Heart right ventricle (tissue), 16 donors: Measurements from ENCODE around the gene CDC7. TPM values are rescaled to one million over a fixed set of nuclear protein-coding genes. Genes with fewer than 3 reads are reported as not detected.
"Not testable (repeated sequence)": the region's sequence is repeated elsewhere in the genome, so short reads cannot be mapped to it uniquely, and the experiment has no call there.

ENCODE experiments used
- ATAC-seq, 8 donors: fragments of 200-7000 bp; cut with Tn5 transposase; one replicate each; pipeline ENCODE4 v1.9.1; 2020; ENCODE audit warnings: mild to moderate bottlenecking in 8 of 8, moderate library complexity in 8 of 8, moderate number of reproducible peaks in 1 of 8
- DNase-seq, 2 donors: peaks; one replicate each; pipeline ENCODE4 v3.0.0-alpha.2; 2020
- H3K27ac ChIP-seq, 10 donors: fragments of 200-600 bp; sonication (generic) in 2 of 10; one replicate each; pipeline versions ENCODE4 v1.5.0 to v1.8.0; 2020 to 2022; ENCODE audit warnings: mild to moderate bottlenecking in 3 of 10
- H3K27me3 ChIP-seq, 7 donors: fragments of 200-600 bp; one replicate each; pipeline ENCODE4 v1.8.0; 2021 to 2022; ENCODE audit warnings: mild to moderate bottlenecking in 2 of 7
- H3K36me3 ChIP-seq, 9 donors: fragments of 200-600 bp; sonication (generic) in 1 of 9; one replicate each; pipeline versions ENCODE4 v1.5.0 to v1.8.0; 2020 to 2022; ENCODE audit warnings: mild to moderate bottlenecking in 2 of 9
- H3K4me1 ChIP-seq, 9 donors: fragments of 200-600 bp; sonication (generic) in 1 of 9; one replicate each; pipeline versions ENCODE4 v1.5.0 to v1.8.0; 2020 to 2022; ENCODE audit warnings: mild to moderate bottlenecking in 4 of 9
- H3K4me3 ChIP-seq, 10 donors: fragments of 200-600 bp; sonication (generic) in 2 of 10; one replicate each; pipeline versions ENCODE4 v1.5.0 to v1.8.0; 2020 to 2022; ENCODE audit warnings: mild to moderate bottlenecking in 7 of 10, moderate library complexity in 2 of 10
- H3K9me3 ChIP-seq, 11 donors: fragments of 200-600 bp in 10 of 11; sonication (generic) in 2 of 11; one replicate each; pipeline versions ENCODE4 v1.5.0 to v1.8.0; 2013 to 2022; ENCODE audit warnings: mild to moderate bottlenecking in 2 of 11, control low read depth in 1 of 11, moderate library complexity in 1 of 11
- CTCF ChIP-seq, 9 donors: fragments of 200-600 bp; sonication (generic) in 2 of 9; IDR thresholded peaks; one replicate each; pipeline versions ENCODE4 v1.5.0 to v1.8.0; 2021 to 2022; ENCODE audit warnings: antibody characterized with exemption in 9 of 9, mild to moderate bottlenecking in 5 of 9, moderate library complexity in 1 of 9
- WGBS, 2 donors: extraction: QIAGEN DNeasy Blood & Tissue Kit; methylation state at CpG; one replicate each; pipeline ENCODE4 v1.1.7; 2013; ENCODE audit warnings: inconsistent platforms in 1 of 2; 5-methylcytosine and 5-hydroxymethylcytosine counted together
- intact Hi-C, 10 donors: fragments of 100-400 bp; cut with DNase I; formaldehyde crosslinking; loops; one replicate each; pipeline versions ENCODE4 v1.11.1 to v1.14.2; 2022
- polyA plus RNA-seq, 2 donors: library from polyadenylated mRNA; stranded (reverse); fragments of 200-250 nt; gene quantifications; one replicate each; pipeline ENCODE4 v1.2.3, GENCODE V29; 2013
- total RNA-seq, 10 donors: library from RNA; stranded (reverse); fragmentation: NEBNext Ultra II Directional in 3 of 10; extraction: Animal tissue kit (Norgen Biotek cat#: 25700) in 3 of 10; gene quantifications; one replicate each; pipeline versions ENCODE4 v1.2.1 to v1.2.4, GENCODE V29; 2021 to 2023
- donor health status: Arrhythmogenic right ventricular cardiomyopathy.
- donor health status: ischemic (EF 13 %, LVEDD 7.1; RV severe dilation, severe dysfunction).
- donor health status: healthy with polysubstance abuse.
- donor health status: DM: no; HTN: yes; CAD: no.
- donor health status: DM: no; HTN: no; CAD: no.
- donor health status: ischemic (EF 25% LVEDD 6.9; RV normal size, moderate dysfunction).
- donor health status: ischemic (EF 25% LVEDD 5.7; RV mildly dilated, moderate dysfunction).
- donor health status: healthy.
- donor health status: DM: yes; HTN: yes; CAD: no.
- donor health status: Ischemic cardiomyopathy.
- donor health status: ischemic (EF 35%, LVEDD 5.7; RV mildly dilated, moderate dysfunction).
- donor health status: nonischemic (EF 11% LVEDD 7.7; RV severe dilation, severe dysfunction).
- donor health status: DM: yes; HTN: yes; CAD: no.
- donor health status: PGD.
- donor health status: ischemic (EF 29% LVEDD 5.4; RV normal size, mild dysfunction).
- donor health status: nonischemic (EF 23%, LVEDD 6.1; RV moderate dilation, normal function).

Gene CDC7
- total and polyA plus RNA-seq, 12 donors = 0.26 to 4.0 (median 0.79) TPM

DNA sequence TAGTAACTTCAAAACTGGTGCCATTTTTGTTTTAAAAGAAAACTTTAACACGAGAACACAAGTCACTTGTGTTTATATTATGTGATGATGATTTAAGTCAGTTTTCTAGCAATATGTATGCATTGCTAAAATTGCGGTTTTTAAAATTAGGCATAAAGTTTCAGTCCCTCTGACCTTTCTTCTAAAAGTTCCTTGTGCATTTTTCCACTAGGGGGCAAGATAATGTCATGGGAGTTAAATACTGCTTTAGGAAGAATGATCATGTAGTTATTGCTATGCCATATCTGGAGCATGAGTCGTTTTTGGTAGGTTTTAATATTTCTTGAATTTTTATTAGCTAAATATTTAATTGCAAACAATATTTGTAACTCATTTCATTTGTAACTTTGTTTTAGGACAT is 10.7 kb downstream of the CDC7 start:
- WGBS, 2 donors = 37 to 47% methylated on average over 3 of the region's 3 CpGs
- H3K27me3 ChIP-seq = no peaks in the 10 kb centered on the region
- H3K4me1 ChIP-seq = no peaks in the 10 kb centered on the region
- H3K9me3 ChIP-seq = no peaks in the 10 kb centered on the region
- H3K4me3 ChIP-seq = no peak overlapping the region
- DNase-seq = no peak
- H3K27ac ChIP-seq = no peak overlapping the region
- H3K36me3 ChIP-seq = peaks cover 0 to 68% (median 0%) of the 10 kb centered on the region in 9 donors
- peak in 2 of 8 donors; percentile 46 to 52 for ATAC-seq
- peak; percentile 29 to 78 (median 67) for TF ChIP-seq CTCF (IDR thresholded peaks at IDR 0.05)
- intact Hi-C loops = loop anchor here in 9 of 10 donors (1.0 to 10.0 kb wide), 5 partner anchors 416 to 783 kb away; partner anchors contain the start of genes GLMN (in 3 of the 9) and RPAP2 (in 3 of the 9)

GRCh38 chr1:91513160-91513559 is 12.5 kb downstream of the CDC7 start:
- H3K36me3 ChIP-seq = peaks cover 0 to 66% (median 0%) of the 10 kb centered on the region in 9 donors
- DNase-seq (no peak), ATAC-seq (no peak)
- intact Hi-C loops = loop anchor here in 9 of 10 donors (2.0 to 10.0 kb wide), 4 partner anchors 414 to 782 kb away; partner anchors contain the start of genes GLMN (in 3 of the 9) and RPAP2 (in 3 of the 9)
- no peak overlapping the region for H3K4me3 ChIP-seq
- peak; percentile 8 to 70 (median 53) for TF ChIP-seq CTCF (IDR thresholded peaks at IDR 0.05)
- no peaks in the 10 kb centered on the region for H3K4me1 ChIP-seq
- H3K27ac ChIP-seq = no peak overlapping the region
- WGBS, 2 donors = 41 to 47% methylated on average over 2 of the region's 2 CpGs
- H3K27me3 ChIP-seq = no peaks in the 10 kb centered on the region
- H3K9me3 ChIP-seq = no peaks in the 10 kb centered on the region

DNA sequence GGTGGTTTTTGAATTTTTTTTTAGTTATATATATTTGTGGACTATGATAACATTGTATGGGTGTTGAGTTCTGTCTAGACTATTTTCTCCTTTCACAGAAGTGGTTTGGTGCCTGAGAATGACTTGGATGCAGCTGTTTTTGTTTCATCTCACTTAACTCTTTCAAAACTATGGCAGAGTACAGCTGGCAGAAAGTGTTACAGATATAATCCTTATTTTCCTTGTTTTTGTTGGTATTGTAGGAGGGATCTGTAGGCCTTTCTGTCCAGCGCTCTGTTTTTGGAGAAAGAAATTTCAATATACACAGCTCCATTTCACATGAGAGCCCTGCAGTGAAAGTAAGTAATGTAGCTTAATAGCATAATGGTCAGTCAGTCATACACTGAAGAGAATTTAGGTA is 13.1 kb downstream of the CDC7 start:
- 95 to 100% methylated on average over 1 of the region's 1 CpG for WGBS, 2 donors
- DNase-seq (no peak), ATAC-seq (no peak)
- no peak overlapping the region for H3K27ac ChIP-seq
- no peak overlapping the region for H3K4me3 ChIP-seq
- H3K9me3 ChIP-seq = no peaks in the 10 kb centered on the region
- TF ChIP-seq CTCF (IDR thresholded peaks at IDR 0.05) = no peak
- H3K4me1 ChIP-seq = no peaks in the 10 kb centered on the region
- H3K27me3 ChIP-seq = no peaks in the 10 kb centered on the region
- H3K36me3 ChIP-seq = peaks cover 0 to 61% (median 0%) of the 10 kb centered on the region in 9 donors
- intact Hi-C loops = loop anchor here in 9 of 10 donors (2.0 to 10.0 kb wide), 4 partner anchors 413 to 781 kb away; partner anchors contain the start of genes GLMN (in 3 of the 9) and RPAP2 (in 3 of the 9)

GRCh38 chr1:91515994-91516393 is 15.3 kb downstream of the CDC7 start:
- Histone ChIP-seq H3K9me3 (no peaks in the 10 kb centered on the region), H3K4me3 (no peak overlapping the region), H3K27ac (no peak overlapping the region), H3K4me1 (no peaks in the 10 kb centered on the region), H3K36me3 (peaks cover 0 to 44% (median 0%) of the 10 kb centered on the region in 9 donors), H3K27me3 (no peaks in the 10 kb centered on the region)
- no peak for TF ChIP-seq CTCF (IDR thresholded peaks at IDR 0.05)
- ATAC-seq = no peak
- no peak for DNase-seq
- intact Hi-C loops = loop anchor here in 3 of 10 donors (10.0 kb wide), 1 partner anchor 779 kb away; the partner anchor contains the start of genes GLMN (in 3 of the 3) and RPAP2 (in 3 of the 3)
- WGBS, 2 donors = 97 to 98% methylated on average over 3 of the region's 3 CpGs

DNA sequence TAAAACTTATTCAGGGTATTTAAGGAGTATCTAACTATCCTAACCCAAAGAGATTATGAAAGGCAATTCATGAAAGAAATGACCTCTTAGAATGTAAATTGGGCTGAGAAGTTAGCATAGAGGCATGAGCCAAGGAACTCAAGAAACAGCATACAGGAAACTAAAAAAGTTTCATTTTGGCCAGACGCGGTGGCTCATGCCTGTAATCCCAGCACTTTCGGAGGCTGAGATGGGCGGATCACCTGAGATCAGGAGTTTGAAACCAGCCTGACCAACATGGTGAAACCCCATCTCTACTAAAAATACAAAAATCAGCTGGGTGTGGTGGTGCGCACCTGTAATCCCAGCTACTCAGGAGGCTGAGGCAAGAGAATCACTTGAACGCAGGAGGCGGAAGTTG is 16.0 kb downstream of the CDC7 start:
- not testable (repeated sequence) for H3K4me3 ChIP-seq, DNase-seq, ATAC-seq, H3K27ac ChIP-seq, H3K9me3 ChIP-seq, H3K27me3 ChIP-seq, H3K4me1 ChIP-seq
- WGBS, 2 donors = 89 to 91% methylated on average over 7 of the region's 7 CpGs
- intact Hi-C loops = loop anchor here in 3 of 10 donors (10.0 kb wide), 1 partner anchor 778 kb away; the partner anchor contains the start of genes GLMN (in 3 of the 3) and RPAP2 (in 3 of the 3)
- H3K36me3 ChIP-seq = peaks cover 0 to 44% (median 0%) of the 10 kb centered on the region in 9 donors
